Keratinocyte (primary cell): ENCODE data around the gene KRTAP1-1. TPM values are rescaled to one million over a fixed set of nuclear protein-coding genes. Genes with fewer than 3 reads are reported as not detected.

Experiments
- DNase-seq: peaks from one replicate; pipeline ENCODE4 v3.0.0-alpha.2; 2011; ENCODE audit warnings: low read depth, missing footprints, low spot score
- FAIRE-seq: peaks from 2 replicates; lab custom pipeline; 2011; peaks lifted over from hg19 to GRCh38; lab: Jason Lieb, UNC
- H2AFZ ChIP-seq: 2 replicates; pipeline ENCODE4 v1.6.0; 2012; ENCODE audit warnings: low read length, control low read depth, inconsistent platforms; ENCODE audit not compliant: control insufficient read depth
- H3K27ac ChIP-seq: 2 replicates; pipeline ENCODE4 v1.5.1; 2011; ENCODE audit warnings: low read length; ENCODE audit not compliant: control insufficient read depth, insufficient read depth
- H3K27me3 ChIP-seq: 3 replicates; pipeline ENCODE4 v1.6.0; 2011; ENCODE audit warnings: low read length; ENCODE audit not compliant: control insufficient read depth, insufficient read depth; ENCODE audit errors: extremely low read depth
- H3K36me3 ChIP-seq, 2 experiments: 2 replicates in 1 of 2; 3 replicates in 1 of 2; pipeline ENCODE4 v1.5.1; 2011; ENCODE audit warnings: low read length in 2 of 2, mild to moderate bottlenecking in 1 of 2; ENCODE audit not compliant: control insufficient read depth in 2 of 2, insufficient read depth in 2 of 2; ENCODE audit errors: extremely low read depth in 1 of 2
- H3K4me1 ChIP-seq: 3 replicates; pipeline ENCODE4 v1.5.1; 2011; ENCODE audit warnings: low read length; ENCODE audit not compliant: control insufficient read depth, insufficient read depth; ENCODE audit errors: extremely low read depth
- H3K4me2 ChIP-seq: 3 replicates; pipeline ENCODE4 v1.6.0; 2011; ENCODE audit warnings: low read depth, low read length; ENCODE audit not compliant: control insufficient read depth, insufficient read depth; ENCODE audit errors: extremely low read depth
- H3K4me3 ChIP-seq, 3 experiments: fragments of 200-600 bp in 1 of 3; sonication (generic) in 1 of 3; 2 replicates in 2 of 3; 3 replicates in 1 of 3; pipeline ENCODE4 v1.5.1; 2011 to 2016; ENCODE audit warnings: low read length in 3 of 3, mild to moderate bottlenecking in 3 of 3, control low read depth in 2 of 3, inconsistent platforms in 1 of 3, low read depth in 1 of 3, mixed read lengths in 1 of 3, mixed run types in 1 of 3, moderate library complexity in 1 of 3; ENCODE audit not compliant: control insufficient read depth in 2 of 3, insufficient read depth in 2 of 3; ENCODE audit errors: extremely low read depth in 1 of 3
- H3K79me2 ChIP-seq: 2 replicates; pipeline ENCODE4 v1.6.0; 2012; ENCODE audit warnings: low read length; ENCODE audit not compliant: control insufficient read depth, insufficient read depth
- H3K9ac ChIP-seq: 3 replicates; pipeline ENCODE4 v1.6.0; 2011; ENCODE audit warnings: low read length; ENCODE audit not compliant: control insufficient read depth, insufficient read depth; ENCODE audit errors: extremely low read depth
- H3K9me1 ChIP-seq: 3 replicates; pipeline ENCODE4 v1.6.0; 2011; ENCODE audit warnings: low read length; ENCODE audit not compliant: control insufficient read depth, insufficient read depth; ENCODE audit errors: extremely low read depth
- H3K9me3 ChIP-seq: 2 replicates; pipeline ENCODE4 v1.5.1; 2012; ENCODE audit warnings: low read depth, low read length; ENCODE audit not compliant: control insufficient read depth
- H4K20me1 ChIP-seq: 3 replicates; pipeline ENCODE4 v1.6.0; 2011; ENCODE audit warnings: low read length; ENCODE audit not compliant: control insufficient read depth, insufficient read depth; ENCODE audit errors: extremely low read depth
- CTCF ChIP-seq, 3 experiments: IDR thresholded peaks in 1 of 3; conservative IDR thresholded peaks in 1 of 3; optimal IDR thresholded peaks in 1 of 3; 2 replicates in 2 of 3; 3 replicates in 1 of 3; pipeline versions ENCODE3 to v1.5.1; 2011; ENCODE audit warnings: low read length in 3 of 3, mild to moderate bottlenecking in 3 of 3, moderate library complexity in 2 of 3, control low read depth in 1 of 3, inconsistent platforms in 1 of 3; ENCODE audit not compliant: insufficient read depth in 2 of 3; ENCODE audit errors: extremely low read depth in 1 of 3
- EZH2 ChIP-seq: IDR thresholded peaks from one replicate; pipeline ENCODE4 v1.6.1; 2012; ENCODE audit warnings: inconsistent platforms, mild to moderate bottlenecking, low read length, moderate library complexity
- dilution Hi-C: fragments of 300-500 bp; cut with MboI; formaldehyde crosslinking; loops from one replicate; pipeline ENCODE4 v1.7.0; 2020; ENCODE audit warnings: low sequenced_read_pairs; ENCODE audit not compliant: extremely low pct_ligation_motif_present
- polyA plus RNA-seq, 5 experiments: library from polyadenylated mRNA; depleted of rRNA in 3 of 5; stranded (reverse) in 3 of 5; stranded (forward) in 1 of 5; unstranded in 1 of 5; fragments of >200 nt; gene quantifications; 1 replicate in 1 of 5; 2 replicates in 3 of 5; 3 replicates in 1 of 5; pipeline versions ENCODE4 v1.2.1 to v1.2.3, GENCODE V29; 2011 to 2012; ENCODE audit warnings: missing spikeins in 2 of 5, low read depth in 1 of 5, low replicate concordance in 1 of 5

The KRTAP1-1 gene
- polyA plus RNA-seq, 1 donor (not counting 4 experiments of a cell fraction or from before 2014, with no cell fraction given): not detected

- Histone ChIP-seq H3K79me2 (no peaks in the 10 kb centered on the region), H2AFZ (no peak within 1 kb of the TSS), H3K4me1 (no peaks in the 10 kb centered on the region), H3K27me3 (no peaks in the 10 kb centered on the region), H4K20me1 (no peaks in the 10 kb centered on the region), H3K4me3 (no peak within 1 kb of the TSS), H3K27ac (no peak within 1 kb of the TSS), H3K36me3 (no peaks in the 10 kb centered on the region), H3K4me2 (no peak within 1 kb of the TSS), H3K9me1 (no peaks in the 10 kb centered on the region), H3K9me3 (no peaks in the 10 kb centered on the region), H3K9ac (no peak within 1 kb of the TSS)
- TF ChIP-seq CTCF (optimal IDR thresholded peaks at IDR 0.05 in 1 of 3, IDR thresholded peaks at IDR 0.05 in 1 of 3, conservative IDR thresholded peaks at IDR 0.05 in 1 of 3; ENCODE audit: extremely low read depth in 1 of 3, insufficient read depth in 2 of 3, low read length in 3 of 3) (no peak), EZH2 (no peak)
- dilution Hi-C loops: no loop called here
- FAIRE-seq (no peak), DNase-seq (no peak)
These were observed 47.4 kb downstream of the KRTAP1-1 start, which contains the start of gene KRTAP3-3 for GRCh38 chr17:40993839-40994238. Gene KRTAP3-3, minus strand, starts transcription at chr17:40994164. Its CDS starts 67 bp downstream, at chr17:40994097.

GRCh38 chr17:40993084-40993483 is 48.2 kb downstream of the KRTAP1-1 start:
- no peak for FAIRE-seq
- Histone ChIP-seq H3K27ac (no peak overlapping the region), H2AFZ (no peak overlapping the region)

More at GRCh38 chr17:40993084-40993483, 48.2 kb downstream of the KRTAP1-1 start:
- H3K4me1 ChIP-seq: no peaks in the 10 kb centered on the region
- H3K36me3 ChIP-seq: no peaks in the 10 kb centered on the region
- TF ChIP-seq CTCF (optimal IDR thresholded peaks at IDR 0.05 in 1 of 3, IDR thresholded peaks at IDR 0.05 in 1 of 3, conservative IDR thresholded peaks at IDR 0.05 in 1 of 3; ENCODE audit: extremely low read depth in 1 of 3, insufficient read depth in 2 of 3, low read length in 3 of 3) (no peak), EZH2 (no peak)
- H3K4me3 ChIP-seq: no peak overlapping the region
- H3K9ac ChIP-seq: no peak overlapping the region
- no peaks in the 10 kb centered on the region for H4K20me1 ChIP-seq
- H3K9me1 ChIP-seq: no peaks in the 10 kb centered on the region
- no peaks in the 10 kb centered on the region for H3K79me2 ChIP-seq
- no peaks in the 10 kb centered on the region for H3K27me3 ChIP-seq
- H3K4me2 ChIP-seq: no peak overlapping the region
- no peaks in the 10 kb centered on the region for H3K9me3 ChIP-seq
- DNase-seq: no peak
- dilution Hi-C loops: no loop called here
